BLaER1 (cell line): Measurements from ENCODE around the gene FEZF1.

Experiments used
- H3K27ac ChIP-seq: shearing (Covaris generic); formaldehyde crosslinking; 2 replicates; pipeline ENCODE4 v1.8.1; 2022
- H3K27me3 ChIP-seq: shearing (Covaris generic); formaldehyde crosslinking; 2 replicates; pipeline ENCODE4 v1.8.1; 2022
- H3K36me3 ChIP-seq: shearing (Covaris generic); formaldehyde crosslinking; 2 replicates; pipeline ENCODE4 v1.8.1; 2022
- H3K4me1 ChIP-seq: shearing (Covaris generic); formaldehyde crosslinking; 2 replicates; pipeline ENCODE4 v1.8.1; 2022
- H3K4me2 ChIP-seq: shearing (Covaris generic); formaldehyde crosslinking; 2 replicates; pipeline ENCODE4 v1.8.1; 2022
- H3K4me3 ChIP-seq: shearing (Covaris generic); formaldehyde crosslinking; 2 replicates; pipeline ENCODE4 v1.8.1; 2022
- H3K9ac ChIP-seq: shearing (Covaris generic); formaldehyde crosslinking; 2 replicates; pipeline ENCODE4 v1.8.1; 2022
- H3K9me3 ChIP-seq: shearing (Covaris generic); formaldehyde crosslinking; 2 replicates; pipeline ENCODE4 v1.8.1; 2022
- H4K20me1 ChIP-seq: shearing (Covaris generic); formaldehyde crosslinking; 2 replicates; pipeline ENCODE4 v1.8.1; 2022
- Cebpa-rat ChIP-seq: shearing (Covaris generic); IDR thresholded peaks from 2 replicates; pipeline ENCODE4 v1.8.1; 2022

The FEZF1 gene

GRCh38 chr7:122262246-122262645, 42.3 kb downstream of the FEZF1 start:
- H3K4me2 ChIP-seq: no peak overlapping the region
- H3K36me3 ChIP-seq: no peaks in the 10 kb centered on the region
- TF ChIP-seq Cebpa-rat: no peak
- no peak overlapping the region for H3K27ac ChIP-seq
- H4K20me1 ChIP-seq: no peaks in the 10 kb centered on the region
- no peaks in the 10 kb centered on the region for H3K9me3 ChIP-seq
- H3K4me1 ChIP-seq: no peaks in the 10 kb centered on the region
- no peak overlapping the region for H3K9ac ChIP-seq
- no peak overlapping the region for H3K4me3 ChIP-seq
- no peaks in the 10 kb centered on the region for H3K27me3 ChIP-seq

DNA sequence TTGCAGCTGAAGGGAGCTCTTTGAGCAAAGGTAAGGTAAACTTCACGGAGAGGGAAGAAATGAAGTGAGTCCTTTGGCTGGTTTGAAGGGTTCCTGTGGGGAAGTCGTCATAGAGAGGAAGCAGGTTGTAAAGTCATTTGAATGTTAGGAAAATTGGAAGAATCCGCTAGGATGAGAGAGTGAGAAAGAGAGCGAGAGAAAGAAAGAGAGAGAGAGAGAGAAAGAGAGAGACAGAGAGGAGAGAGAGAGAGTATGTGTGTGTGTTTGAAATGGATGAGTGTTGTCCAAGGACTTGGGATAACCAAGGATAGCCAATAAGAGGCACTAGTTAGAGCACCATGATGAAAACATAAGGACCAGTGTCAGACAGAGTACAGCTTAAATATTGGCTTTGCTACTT, 43.1 kb downstream of the FEZF1 start:
- TF ChIP-seq Cebpa-rat: no peak
- H3K9me3 ChIP-seq: no peaks in the 10 kb centered on the region
- no peak overlapping the region for H3K4me3 ChIP-seq
- H3K4me1 ChIP-seq: no peaks in the 10 kb centered on the region
- H3K4me2 ChIP-seq: no peak overlapping the region
- no peak overlapping the region for H3K9ac ChIP-seq
- H3K27ac ChIP-seq: no peak overlapping the region
- H3K27me3 ChIP-seq: no peaks in the 10 kb centered on the region
- no peaks in the 10 kb centered on the region for H4K20me1 ChIP-seq
- no peaks in the 10 kb centered on the region for H3K36me3 ChIP-seq

- H3K4me1 ChIP-seq: no peaks in the 10 kb centered on the region
- no peak overlapping the region for H3K27ac ChIP-seq
Observed at GRCh38 chr7:122261016-122261415, 43.5 kb downstream of the FEZF1 start.

DNA sequence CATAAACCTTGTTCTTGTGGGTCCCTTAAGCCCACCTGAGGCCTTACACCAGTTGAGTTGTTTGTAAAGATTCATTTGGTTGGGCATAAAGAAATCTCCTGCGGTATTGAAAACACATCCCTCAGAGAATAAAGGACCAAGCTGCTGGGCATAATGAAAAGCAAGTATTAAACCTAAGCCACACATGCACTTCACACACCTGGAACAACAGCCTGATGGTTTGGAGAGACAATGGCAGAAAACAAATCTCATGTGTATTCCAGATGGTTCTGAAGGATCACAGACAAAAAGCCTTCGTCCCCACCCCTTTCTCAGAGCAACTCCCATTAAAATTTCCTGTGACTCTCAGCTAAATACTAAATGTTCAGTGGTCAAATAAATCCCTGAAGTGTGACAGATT, 44.2 kb downstream of the FEZF1 start:
- Histone ChIP-seq H4K20me1 (no peaks in the 10 kb centered on the region), H3K27me3 (no peaks in the 10 kb centered on the region), H3K27ac (no peak overlapping the region), H3K9me3 (no peaks in the 10 kb centered on the region), H3K4me1 (no peaks in the 10 kb centered on the region), H3K4me2 (no peak overlapping the region), H3K4me3 (no peak overlapping the region), H3K9ac (no peak overlapping the region), H3K36me3 (no peaks in the 10 kb centered on the region)
- no peak for TF ChIP-seq Cebpa-rat

More at GRCh38 chr7:122261016-122261415, 43.5 kb downstream of the FEZF1 start:
- no peak for TF ChIP-seq Cebpa-rat
- Histone ChIP-seq H3K9ac (no peak overlapping the region), H3K36me3 (no peaks in the 10 kb centered on the region), H4K20me1 (no peaks in the 10 kb centered on the region), H3K4me2 (no peak overlapping the region), H3K27me3 (no peaks in the 10 kb centered on the region), H3K4me3 (no peak overlapping the region), H3K9me3 (no peaks in the 10 kb centered on the region)

DNA sequence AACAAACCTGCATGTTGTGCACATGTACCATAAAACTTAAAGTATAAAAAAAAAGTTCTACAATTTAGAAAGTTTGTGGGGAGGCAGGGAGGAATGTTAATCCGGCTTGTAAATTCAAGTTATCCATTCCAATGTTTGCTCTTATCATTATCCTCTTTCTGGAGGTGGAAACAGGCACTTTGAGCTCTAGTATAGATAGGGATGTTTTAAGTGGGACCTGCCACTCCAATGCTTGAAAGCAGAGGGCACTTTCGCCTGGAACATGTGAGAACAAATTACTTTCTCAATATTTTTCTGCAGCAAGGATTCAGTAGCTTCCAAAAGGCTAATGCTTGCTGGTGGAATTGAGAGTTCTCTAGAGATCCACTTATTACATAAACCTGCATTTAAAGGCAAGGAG, 45.6 kb downstream of the FEZF1 start:
- Histone ChIP-seq H4K20me1 (no peaks in the 10 kb centered on the region), H3K27ac (no peak overlapping the region), H3K9ac (no peak overlapping the region), H3K4me2 (no peak overlapping the region), H3K27me3 (no peaks in the 10 kb centered on the region), H3K36me3 (no peaks in the 10 kb centered on the region), H3K4me3 (no peak overlapping the region), H3K4me1 (no peaks in the 10 kb centered on the region), H3K9me3 (no peaks in the 10 kb centered on the region)
- TF ChIP-seq Cebpa-rat: no peak

GRCh38 chr7:122257056-122257455, 47.5 kb downstream of the FEZF1 start:
- H3K27me3 ChIP-seq: no peaks in the 10 kb centered on the region
- no peak for TF ChIP-seq Cebpa-rat
- H3K36me3 ChIP-seq: no peaks in the 10 kb centered on the region
- no peak overlapping the region for H3K4me3 ChIP-seq
- H3K4me1 ChIP-seq: no peaks in the 10 kb centered on the region
- no peak overlapping the region for H3K9ac ChIP-seq
- H4K20me1 ChIP-seq: no peaks in the 10 kb centered on the region
- no peaks in the 10 kb centered on the region for H3K9me3 ChIP-seq
- no peak overlapping the region for H3K4me2 ChIP-seq
- no peak overlapping the region for H3K27ac ChIP-seq

- no peaks in the 10 kb centered on the region for H3K9me3 ChIP-seq
- H3K4me2 ChIP-seq: no peak overlapping the region
- H4K20me1 ChIP-seq: no peaks in the 10 kb centered on the region
- TF ChIP-seq Cebpa-rat: no peak
- H3K36me3 ChIP-seq: no peaks in the 10 kb centered on the region
- no peak overlapping the region for H3K4me3 ChIP-seq
- no peaks in the 10 kb centered on the region for H3K27me3 ChIP-seq
- H3K9ac ChIP-seq: no peak overlapping the region
- no peak overlapping the region for H3K27ac ChIP-seq
- no peaks in the 10 kb centered on the region for H3K4me1 ChIP-seq
Observed at GRCh38 chr7:122256046-122256445, 48.5 kb downstream of the FEZF1 start.

- H3K27ac ChIP-seq: no peak overlapping the region
- TF ChIP-seq Cebpa-rat: no peak
- no peak overlapping the region for H3K4me3 ChIP-seq
Observed at GRCh38 chr7:122255454-122255853, 49.1 kb downstream of the FEZF1 start.

More at GRCh38 chr7:122255454-122255853, 49.1 kb downstream of the FEZF1 start:
- Histone ChIP-seq H3K9ac (no peak overlapping the region), H3K4me2 (no peak overlapping the region), H3K36me3 (no peaks in the 10 kb centered on the region), H3K9me3 (no peaks in the 10 kb centered on the region), H3K4me1 (no peaks in the 10 kb centered on the region), H3K27me3 (no peaks in the 10 kb centered on the region), H4K20me1 (no peaks in the 10 kb centered on the region)
